Left kidney (tissue), 2 donors: ENCODE results near the gene RNF157. TPM values are rescaled to one million over a fixed set of nuclear protein-coding genes. Genes with fewer than 3 reads are reported as not detected.
"Not testable (repeated sequence)": the region's sequence is repeated elsewhere in the genome, so short reads cannot be mapped to it uniquely, and the experiment has no call there.

Experiments
- DNase-seq: peaks from one replicate; pipeline ENCODE4 v3.0.0-alpha.2; 2013
- polyA plus RNA-seq: library from polyadenylated mRNA; unstranded; fragments of 120-200 nt; gene quantifications from one replicate; pipeline ENCODE4 v1.2.1, GENCODE V29; 2013; ENCODE audit not compliant: insufficient read length

The RNF157 gene
- polyA plus RNA-seq, 1 donor, result 28.7 TPM

DNA sequence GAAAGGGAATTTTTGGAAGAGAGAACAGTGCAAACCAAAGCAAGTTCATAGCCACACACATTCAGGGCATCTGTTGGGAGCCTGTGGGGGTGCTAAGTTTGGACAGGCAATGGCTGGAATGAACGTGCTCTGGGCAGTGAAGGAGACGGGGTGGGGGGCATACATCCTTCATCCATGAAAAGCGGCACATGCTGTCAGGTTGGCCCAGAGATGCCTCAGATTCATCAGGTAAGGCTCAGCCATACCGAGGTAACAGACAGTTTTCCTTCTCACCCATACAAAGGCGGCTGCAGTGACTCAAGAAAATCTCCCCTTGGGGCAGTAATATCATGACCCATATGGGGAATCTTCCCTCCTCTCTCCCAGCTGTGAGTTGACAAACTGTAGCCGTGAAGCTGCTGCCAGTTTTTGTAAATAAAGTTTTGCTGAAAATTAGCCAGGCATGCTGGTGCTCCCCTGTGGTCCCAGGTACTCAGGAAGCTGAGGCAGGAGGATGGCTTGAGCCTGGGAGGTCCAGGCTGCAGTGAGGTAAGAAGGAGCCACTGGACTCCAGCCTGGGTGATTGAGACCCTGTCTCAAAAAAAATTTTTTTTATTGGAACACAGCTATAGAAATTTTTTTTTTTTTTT is 15.6 kb upstream of the RNF157 start:
- DNase-seq, result no peak

GRCh38 chr17:76254275-76254674 is 14.0 kb upstream of the RNF157 start:
- no peak for DNase-seq

DNA sequence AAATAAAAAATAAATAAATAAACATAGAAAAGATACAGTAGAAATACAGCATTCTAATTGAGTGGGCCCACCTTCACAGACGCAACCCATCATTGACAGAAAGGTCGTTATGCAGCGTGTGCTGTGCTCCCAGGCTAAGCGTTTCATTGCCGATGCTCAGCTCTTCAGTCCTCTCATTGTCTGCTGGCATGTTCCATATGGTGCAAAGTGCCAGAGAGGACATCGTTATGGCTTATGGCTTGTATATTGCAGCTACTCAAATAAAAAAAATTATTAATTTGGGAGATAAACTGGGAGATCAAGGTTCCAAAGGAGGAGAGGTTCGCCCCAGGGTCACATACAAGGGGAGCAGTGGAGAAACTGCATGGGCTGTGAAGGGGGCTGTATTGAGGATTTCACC is 13.5 kb upstream of the RNF157 start:
- no peak for DNase-seq

- DNase-seq, result not testable (repeated sequence)
Observed at GRCh38 chr17:76252967-76253766, 12.9 kb upstream of the RNF157 start.

GRCh38 chr17:76252040-76252954 is 12.0 kb upstream of the RNF157 start:
- DNase-seq, result no peak

DNA sequence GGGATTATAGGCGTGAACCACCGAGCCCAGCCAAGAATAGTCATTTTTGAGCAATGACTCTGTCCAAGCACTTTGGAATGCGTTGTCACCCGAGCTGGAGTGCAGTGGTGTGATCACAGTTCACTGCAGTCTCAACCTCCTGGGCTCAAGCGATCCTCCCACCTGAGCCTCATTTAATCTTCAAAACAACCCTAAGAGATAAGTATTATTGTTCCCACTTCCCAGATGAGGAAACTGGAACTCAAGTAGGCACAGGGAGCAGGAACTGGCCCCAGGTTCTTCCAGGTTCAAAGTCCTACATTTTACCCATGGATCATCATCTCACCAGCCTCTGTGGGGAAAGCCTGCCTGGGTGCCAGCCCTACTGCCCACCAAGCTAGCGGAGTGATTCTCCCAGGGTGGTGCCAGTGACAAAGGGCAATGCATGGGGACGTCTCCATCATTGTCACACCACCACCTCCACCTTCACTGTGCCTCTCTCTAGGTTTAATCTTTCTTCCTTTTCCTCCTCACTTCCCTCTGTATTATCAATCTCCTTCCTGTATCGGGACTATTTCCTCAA is 11.3 kb upstream of the RNF157 start:
- DNase-seq, result no peak

- DNase-seq, result no peak
Observed at GRCh38 chr17:76250141-76250540, 9.8 kb upstream of the RNF157 start.

- DNase-seq, result no peak
Observed at GRCh38 chr17:76248013-76248782, 7.9 kb upstream of the RNF157 start.

GRCh38 chr17:76247304-76247703 is 7.0 kb upstream of the RNF157 start:
- no peak for DNase-seq

GRCh38 chr17:76246080-76247066 is 6.1 kb upstream of the RNF157 start:
- no peak for DNase-seq

DNA sequence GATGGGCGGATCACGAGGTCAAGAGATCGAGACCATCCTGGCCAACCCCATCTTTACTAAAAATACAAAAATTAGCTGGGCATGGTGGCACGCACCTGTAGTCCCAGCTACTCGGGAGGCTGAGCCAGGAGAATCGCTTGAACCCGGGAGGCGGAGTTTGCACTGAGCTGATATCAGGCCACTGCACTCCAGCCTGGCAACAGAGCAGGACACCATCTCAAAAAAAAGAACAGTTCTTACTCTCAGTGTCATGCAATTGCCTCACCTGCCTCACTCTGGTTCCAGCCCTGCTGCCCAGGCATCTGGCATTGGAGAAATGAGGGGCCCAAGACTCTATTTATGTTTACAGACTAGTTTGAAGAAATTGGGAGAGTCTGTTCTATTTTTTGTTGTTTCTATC is 4.4 kb upstream of the RNF157 start:
- not testable (repeated sequence) for DNase-seq

DNA sequence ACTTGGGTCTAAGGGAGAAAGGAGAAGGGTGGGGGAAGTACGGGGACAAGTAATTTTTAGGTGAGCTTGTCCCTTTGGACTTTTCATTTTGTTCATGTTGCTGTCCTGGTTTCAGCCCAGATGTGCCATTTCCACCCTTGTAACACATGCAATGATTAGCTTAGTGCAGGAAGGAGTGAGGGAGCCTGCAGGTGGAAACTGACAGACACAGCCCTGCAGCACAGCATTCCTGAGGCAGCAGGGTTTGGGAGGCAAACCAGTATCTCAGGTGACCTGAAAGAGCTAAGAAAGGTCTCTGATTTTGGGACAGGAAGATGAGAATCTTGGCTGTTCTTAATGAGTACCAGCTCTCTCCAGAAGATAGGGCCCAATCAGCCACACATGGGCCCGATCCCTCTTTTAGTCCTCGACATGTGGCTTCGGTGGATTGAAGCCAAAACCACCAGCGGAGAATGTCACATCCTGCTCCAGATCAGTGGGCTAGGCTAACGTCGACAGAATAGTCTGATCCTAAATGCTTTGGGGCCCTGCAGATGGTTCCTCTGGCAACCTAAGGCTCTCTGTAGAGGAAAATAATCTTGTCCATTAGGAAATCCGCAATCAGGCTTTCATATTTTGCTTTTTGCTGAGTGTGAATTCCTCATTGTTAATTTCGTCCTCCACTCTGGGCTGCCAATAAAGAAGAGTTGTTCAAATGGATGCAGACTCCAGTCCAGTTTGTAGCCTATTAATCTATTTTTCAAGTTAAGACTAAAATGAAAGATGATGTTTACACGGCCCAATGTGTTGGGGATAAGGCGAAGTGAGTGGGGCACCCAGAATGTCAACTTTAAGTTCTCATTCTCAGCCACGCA is 3.8 kb upstream of the RNF157 start:
- DNase-seq, result no peak

GRCh38 chr17:76241691-76242255 is 1.5 kb upstream of the RNF157 start:
- DNase-seq, result no peak

- DNase-seq, result no peak
Observed at GRCh38 chr17:76241204-76241538, 878 bp upstream of the RNF157 start.

- DNase-seq, result no peak
Observed at GRCh38 chr17:76239538-76240274, 587 bp downstream of the RNF157 start.

DNA sequence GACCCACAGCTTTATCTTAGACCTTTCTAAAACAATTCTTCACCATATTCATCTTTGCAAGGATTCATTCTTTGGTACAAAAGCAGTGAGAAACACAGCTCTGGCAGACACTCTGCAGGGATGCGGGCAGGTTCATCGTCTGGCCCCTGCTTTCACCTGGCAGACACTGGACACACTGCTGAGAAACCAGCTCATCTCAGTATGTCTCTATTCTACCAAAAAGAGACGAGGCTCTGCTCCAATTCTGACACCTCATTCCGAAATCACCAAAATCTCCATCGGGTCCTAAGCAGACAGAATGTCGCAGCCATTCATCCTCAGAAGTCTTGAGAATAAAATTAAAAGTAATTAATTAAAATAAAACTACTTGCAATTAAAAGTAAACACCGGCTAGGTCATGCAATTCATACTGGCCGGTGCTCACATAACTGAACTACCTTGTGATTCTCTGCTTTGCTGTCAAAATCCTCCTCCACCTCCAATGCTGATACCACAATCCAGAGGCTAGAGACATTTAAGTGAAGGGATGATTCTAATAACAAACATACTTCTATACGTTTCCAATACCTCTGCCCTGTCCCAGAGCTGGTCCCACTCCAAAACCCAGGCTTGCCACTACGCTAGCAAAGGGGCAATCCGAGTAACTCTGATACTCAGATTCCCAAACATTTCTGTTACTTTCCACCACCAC is 1.3 kb downstream of the RNF157 start:
- no peak for DNase-seq

DNA sequence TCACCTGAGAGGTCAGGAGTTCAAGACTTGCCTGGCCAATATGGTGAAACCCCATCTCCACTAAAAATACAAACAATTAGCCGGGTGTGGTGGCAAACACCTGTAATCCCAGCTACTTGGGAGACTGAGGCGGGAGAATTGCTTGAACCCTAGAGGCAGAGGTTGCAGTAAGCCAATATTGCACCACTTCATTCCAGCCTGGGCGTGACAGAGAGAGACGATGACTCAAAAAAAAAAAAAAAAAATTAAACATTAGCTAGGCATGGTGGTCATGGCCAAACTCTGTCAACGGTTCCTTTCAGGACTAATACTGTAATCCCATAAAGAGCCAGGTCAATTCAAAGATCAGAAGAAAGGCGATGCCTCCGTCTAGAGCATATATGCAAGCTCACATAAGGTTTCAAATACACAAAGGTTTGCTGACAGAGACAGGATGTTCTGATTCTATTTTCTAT is 2.4 kb downstream of the RNF157 start:
- DNase-seq, result no peak

GRCh38 chr17:76236603-76237002 is 3.7 kb downstream of the RNF157 start:
- no peak for DNase-seq
